ENCODE measurements around the gene ADAMTS4. TPM values are rescaled to one million over a fixed set of nuclear protein-coding genes. Genes with fewer than 3 reads are reported as not detected.

ADAMTS4 gene
- total RNA-seq, 1 donor from 2014 or later, result 2.7 TPM

DNA sequence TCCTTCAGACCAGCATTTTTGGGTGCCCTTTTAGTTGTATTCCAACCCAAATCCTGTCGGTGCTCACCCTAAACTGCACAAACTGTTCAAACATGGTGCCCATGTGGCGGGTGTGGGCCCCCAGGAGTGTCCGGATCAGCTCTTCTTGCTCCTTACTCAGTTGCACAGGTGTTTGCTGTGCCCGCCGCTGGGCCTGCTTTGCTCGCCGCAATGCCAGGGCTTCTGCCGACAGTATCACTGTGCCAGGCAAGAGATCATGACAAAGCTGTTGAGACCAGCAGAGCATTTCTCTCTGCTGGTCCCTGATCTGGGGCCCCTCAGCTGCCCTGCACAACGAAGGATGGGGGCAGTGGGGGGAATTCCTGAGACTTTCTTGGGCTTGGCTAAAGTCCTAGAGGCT lies 34.2 kb upstream of the ADAMTS4 start:
- Mint-ChIP-seq H3K27me3 (ENCODE audit: low read depth, unreplicated experiment) (peaks cover 2% of the 10 kb centered on the region), H3K27ac (ENCODE audit: unreplicated experiment) (no peak overlapping the region), H3K4me3 (ENCODE audit: unreplicated experiment) (no peak overlapping the region), H3K9me3 (ENCODE audit: unreplicated experiment) (no peaks in the 10 kb centered on the region), H3K36me3 (ENCODE audit: low read depth, unreplicated experiment) (peaks cover 9% of the 10 kb centered on the region), H3K4me1 (ENCODE audit: low read depth, unreplicated experiment) (peaks cover 4% of the 10 kb centered on the region)
- peaks cover 12% of the 10 kb centered on the region for H3K36me3 ChIP-seq (ENCODE audit: insufficient read depth, low read length)
- H3K27me3 ChIP-seq (ENCODE audit: insufficient read depth, low read length), result peaks cover 6% of the 10 kb centered on the region
- H3K4me2 ChIP-seq (ENCODE audit: low read length), result no peak overlapping the region
- H3K9ac ChIP-seq (ENCODE audit: low read length), result no peak overlapping the region
- H4K20me1 ChIP-seq (ENCODE audit: insufficient read depth, low read length), result no peaks in the 10 kb centered on the region
- FAIRE-seq (no peak), DNase-seq (ENCODE audit: low read depth) (no peak)
- H3K4me3 ChIP-seq (ENCODE audit: insufficient read depth, low read depth, low read length), result no peak overlapping the region
- no peaks in the 10 kb centered on the region for H3K4me1 ChIP-seq (ENCODE audit: insufficient read depth, low read length)
- H3K27ac ChIP-seq (ENCODE audit: low read depth, low read length), result no peak overlapping the region
- H3K9me3 ChIP-seq (ENCODE audit: insufficient read depth, low read depth, low read length), result no peaks in the 10 kb centered on the region
- H3K79me2 ChIP-seq (ENCODE audit: insufficient read depth, low read length), result no peaks in the 10 kb centered on the region
- H2AFZ ChIP-seq (ENCODE audit: low read depth, low read length), result no peak overlapping the region
- TF ChIP-seq, protein P1, sequence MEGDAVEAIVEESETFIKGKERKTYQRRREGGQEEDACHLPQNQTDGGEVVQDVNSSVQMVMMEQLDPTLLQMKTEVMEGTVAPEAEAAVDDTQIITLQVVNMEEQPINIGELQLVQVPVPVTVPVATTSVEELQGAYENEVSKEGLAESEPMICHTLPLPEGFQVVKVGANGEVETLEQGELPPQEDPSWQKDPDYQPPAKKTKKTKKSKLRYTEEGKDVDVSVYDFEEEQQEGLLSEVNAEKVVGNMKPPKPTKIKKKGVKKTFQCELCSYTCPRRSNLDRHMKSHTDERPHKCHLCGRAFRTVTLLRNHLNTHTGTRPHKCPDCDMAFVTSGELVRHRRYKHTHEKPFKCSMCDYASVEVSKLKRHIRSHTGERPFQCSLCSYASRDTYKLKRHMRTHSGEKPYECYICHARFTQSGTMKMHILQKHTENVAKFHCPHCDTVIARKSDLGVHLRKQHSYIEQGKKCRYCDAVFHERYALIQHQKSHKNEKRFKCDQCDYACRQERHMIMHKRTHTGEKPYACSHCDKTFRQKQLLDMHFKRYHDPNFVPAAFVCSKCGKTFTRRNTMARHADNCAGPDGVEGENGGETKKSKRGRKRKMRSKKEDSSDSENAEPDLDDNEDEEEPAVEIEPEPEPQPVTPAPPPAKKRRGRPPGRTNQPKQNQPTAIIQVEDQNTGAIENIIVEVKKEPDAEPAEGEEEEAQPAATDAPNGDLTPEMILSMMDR (IDR thresholded peaks at IDR 0.05; ENCODE audit: insufficient read depth, low read depth, low read length), result no peak
- TF ChIP-seq EZH2 (IDR thresholded peaks at IDR 0.05; ENCODE audit: insufficient read depth, low read length), result no peak

DNA sequence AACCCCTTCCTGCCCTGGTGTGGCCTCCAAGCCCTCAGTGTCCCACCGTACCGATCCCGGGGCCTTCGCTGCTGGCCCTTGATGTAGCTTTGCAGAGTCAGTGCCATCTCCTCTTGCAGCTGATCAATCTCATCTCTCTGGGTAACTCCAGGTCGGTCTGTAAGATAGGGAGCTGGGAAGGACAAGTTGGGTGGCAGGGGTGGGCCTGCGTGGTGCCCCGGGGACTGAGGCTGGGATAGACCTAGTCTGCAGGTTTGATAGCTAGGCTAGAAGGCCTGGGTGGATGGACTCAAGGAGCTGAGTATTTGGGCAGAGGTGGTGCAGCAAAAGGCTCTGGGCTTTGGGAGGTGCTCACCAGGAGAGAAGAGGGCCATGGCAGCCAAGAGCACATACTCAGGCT lies 31.9 kb upstream of the ADAMTS4 start:
- peaks cover 12% of the 10 kb centered on the region for H3K4me1 Mint-ChIP-seq (ENCODE audit: low read depth, unreplicated experiment)
- Histone ChIP-seq H3K4me3 (ENCODE audit: insufficient read depth, low read depth, low read length) (no peak overlapping the region), H3K4me2 (ENCODE audit: low read length) (no peak overlapping the region), H3K79me2 (ENCODE audit: insufficient read depth, low read length) (peaks cover 8% of the 10 kb centered on the region), H4K20me1 (ENCODE audit: insufficient read depth, low read length) (no peaks in the 10 kb centered on the region), H3K27ac (ENCODE audit: low read depth, low read length) (no peak overlapping the region), H3K36me3 (ENCODE audit: insufficient read depth, low read length) (peaks cover 12% of the 10 kb centered on the region), H3K4me1 (ENCODE audit: insufficient read depth, low read length) (peaks cover 11% of the 10 kb centered on the region), H3K9ac (ENCODE audit: low read length) (no peak overlapping the region), H3K27me3 (ENCODE audit: insufficient read depth, low read length) (peaks cover 1% of the 10 kb centered on the region), H2AFZ (ENCODE audit: low read depth, low read length) (no peak overlapping the region), H3K9me3 (ENCODE audit: insufficient read depth, low read depth, low read length) (no peaks in the 10 kb centered on the region)
- TF ChIP-seq EZH2 (IDR thresholded peaks at IDR 0.05; ENCODE audit: insufficient read depth, low read length), result no peak
- TF ChIP-seq, protein P1 (IDR thresholded peaks at IDR 0.05; ENCODE audit: insufficient read depth, low read depth, low read length), result no peak
- no peak overlapping the region for H3K27ac Mint-ChIP-seq (ENCODE audit: unreplicated experiment)
- no peaks in the 10 kb centered on the region for H3K9me3 Mint-ChIP-seq (ENCODE audit: unreplicated experiment)
- DNase-seq (ENCODE audit: low read depth) (no peak), FAIRE-seq (no peak)
- no peak overlapping the region for H3K4me3 Mint-ChIP-seq (ENCODE audit: unreplicated experiment)
- H3K36me3 Mint-ChIP-seq (ENCODE audit: low read depth, unreplicated experiment), result peaks cover 14% of the 10 kb centered on the region
- H3K27me3 Mint-ChIP-seq (ENCODE audit: low read depth, unreplicated experiment), result no peaks in the 10 kb centered on the region

DNA sequence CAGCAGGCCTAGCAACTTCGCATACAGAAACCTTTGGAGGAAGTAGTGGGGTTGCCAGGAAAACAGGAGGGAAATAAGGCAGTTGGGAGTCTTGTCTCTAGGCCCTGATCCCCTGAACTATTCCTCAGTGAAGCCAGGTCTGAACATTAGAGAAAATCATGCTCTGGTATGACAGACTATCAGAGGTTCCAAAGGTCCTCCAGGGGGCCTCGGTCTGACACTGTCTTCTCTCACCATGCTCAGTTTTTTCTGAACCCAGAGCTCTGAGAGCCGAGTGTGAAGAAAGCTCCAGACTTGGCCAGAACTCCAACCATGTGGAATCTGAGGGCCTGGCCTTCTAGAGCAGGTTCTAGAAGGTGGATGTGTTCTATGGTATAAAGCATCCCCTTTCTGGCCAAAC lies 31.0 kb upstream of the ADAMTS4 start:
- TF ChIP-seq EZH2 (IDR thresholded peaks at IDR 0.05; ENCODE audit: insufficient read depth, low read length), result no peak
- TF ChIP-seq, protein P1 (IDR thresholded peaks at IDR 0.05; ENCODE audit: insufficient read depth, low read depth, low read length), result no peak
- Mint-ChIP-seq H3K4me1 (ENCODE audit: low read depth, unreplicated experiment) (peaks cover 17% of the 10 kb centered on the region), H3K4me3 (ENCODE audit: unreplicated experiment) (no peak overlapping the region), H3K36me3 (ENCODE audit: low read depth, unreplicated experiment) (peaks cover 14% of the 10 kb centered on the region), H3K9me3 (ENCODE audit: unreplicated experiment) (no peaks in the 10 kb centered on the region), H3K27me3 (ENCODE audit: low read depth, unreplicated experiment) (no peaks in the 10 kb centered on the region), H3K27ac (ENCODE audit: unreplicated experiment) (no peak overlapping the region)
- Histone ChIP-seq H3K4me3 (ENCODE audit: insufficient read depth, low read depth, low read length) (no peak overlapping the region), H3K27me3 (ENCODE audit: insufficient read depth, low read length) (no peaks in the 10 kb centered on the region), H3K27ac (ENCODE audit: low read depth, low read length) (no peak overlapping the region), H3K36me3 (ENCODE audit: insufficient read depth, low read length) (peaks cover 12% of the 10 kb centered on the region), H3K9ac (ENCODE audit: low read length) (no peak overlapping the region), H3K4me1 (ENCODE audit: insufficient read depth, low read length) (peaks cover 11% of the 10 kb centered on the region), H4K20me1 (ENCODE audit: insufficient read depth, low read length) (no peaks in the 10 kb centered on the region), H3K79me2 (ENCODE audit: insufficient read depth, low read length) (peaks cover 8% of the 10 kb centered on the region), H3K9me3 (ENCODE audit: insufficient read depth, low read depth, low read length) (no peaks in the 10 kb centered on the region), H2AFZ (ENCODE audit: low read depth, low read length) (no peak overlapping the region), H3K4me2 (ENCODE audit: low read length) (no peak overlapping the region)
- DNase-seq (ENCODE audit: low read depth) (no peak), FAIRE-seq (no peak)
